Neutrophil (primary cell): ENCODE measurements around the gene HGS.

Experiments used
- H3K27ac ChIP-seq: fragments of 200-600 bp; sonication (generic); 2 replicates; pipeline ENCODE4 v1.5.1; 2016; ENCODE audit warnings: mild to moderate bottlenecking, moderate library complexity
- H3K27me3 ChIP-seq: fragments of 200-600 bp; sonication (generic); 2 replicates; pipeline ENCODE4 v1.6.0; 2016; ENCODE audit warnings: mild to moderate bottlenecking
- H3K36me3 ChIP-seq: fragments of 200-600 bp; sonication (generic); 2 replicates; pipeline ENCODE4 v1.5.1; 2017
- H3K4me1 ChIP-seq, 2 experiments: fragments of 200-600 bp in 1 of 2; sonication (generic) in 1 of 2; 1 replicate in 1 of 2; 2 replicates in 1 of 2; pipeline versions ENCODE4 v1.5.1 to v1.6.1; 2013 to 2016; ENCODE audit warnings: low read depth in 1 of 2, low read length in 1 of 2, mild to moderate bottlenecking in 1 of 2, moderate library complexity in 1 of 2; ENCODE audit not compliant: control insufficient read depth in 1 of 2, insufficient read depth in 1 of 2
- H3K4me3 ChIP-seq, 2 experiments: fragments of 200-600 bp in 1 of 2; sonication (generic) in 1 of 2; 1 replicate in 1 of 2; 2 replicates in 1 of 2; pipeline ENCODE4 v1.5.1; 2013 to 2016; ENCODE audit warnings: low read depth in 1 of 2, low read length in 1 of 2, mild to moderate bottlenecking in 1 of 2, moderate library complexity in 1 of 2
- H3K9me3 ChIP-seq: fragments of 200-600 bp; sonication (generic); 2 replicates; pipeline ENCODE4 v1.5.1; 2016
- CTCF ChIP-seq: fragments of 200-600 bp; sonication (generic); IDR thresholded peaks from 2 replicates; pipeline ENCODE4 v1.5.1; 2016; ENCODE audit warnings: antibody characterized with exemption

The HGS gene

GRCh38 chr17:81715107-81715871 lies 31.5 kb downstream of the HGS start:
- H3K27me3 ChIP-seq, result no peaks in the 10 kb centered on the region
- no peak overlapping the region for H3K4me3 ChIP-seq
- no peak overlapping the region for H3K27ac ChIP-seq
- peaks cover 8% of the 10 kb centered on the region for H3K36me3 ChIP-seq
- no peaks in the 10 kb centered on the region for H3K9me3 ChIP-seq
- no peak for TF ChIP-seq CTCF
- H3K4me1 ChIP-seq, result peaks cover 27 to 30% of the 10 kb centered on the region in 2 experiments

DNA sequence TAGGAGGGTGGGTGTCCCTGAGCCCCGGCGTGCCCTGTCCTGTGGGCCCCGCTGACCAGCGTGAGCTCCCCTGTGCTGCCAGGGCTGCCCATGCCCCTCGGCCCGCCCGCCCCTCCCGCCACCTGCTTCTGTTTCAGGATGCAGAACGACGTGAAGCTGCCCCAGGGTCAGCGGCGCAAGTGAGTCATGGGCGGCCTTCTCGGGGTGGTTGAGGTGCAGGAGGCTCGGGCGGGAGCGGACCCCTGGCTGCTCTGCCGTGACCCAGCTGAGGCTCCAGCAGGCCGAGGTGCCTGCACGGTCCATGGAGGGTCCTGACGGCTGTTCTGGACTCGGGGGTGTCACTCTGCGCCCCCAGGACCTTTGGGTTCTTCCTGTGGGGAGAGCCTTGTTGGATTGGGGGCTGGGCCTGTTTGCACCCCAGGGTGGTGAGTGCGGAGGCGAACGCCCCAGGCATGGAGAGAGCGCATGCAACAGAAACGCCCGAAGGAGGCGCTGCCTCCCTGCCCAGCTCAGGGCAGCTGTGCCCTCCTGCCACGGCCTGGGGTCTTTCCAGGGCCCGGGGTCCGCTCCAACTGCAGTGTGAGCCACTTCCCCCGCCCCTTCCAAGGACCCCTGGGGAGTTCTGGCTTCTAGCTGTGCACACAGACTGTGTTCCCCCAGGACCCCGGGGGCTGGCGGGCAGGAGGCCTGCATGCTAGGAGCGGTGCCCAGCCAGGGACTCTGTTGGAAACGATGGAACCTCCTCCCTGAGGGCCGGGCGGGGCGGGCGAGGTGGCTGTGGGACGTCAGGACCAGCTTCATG lies 32.3 kb downstream of the HGS start:
- TF ChIP-seq CTCF, result no peak
- Histone ChIP-seq H3K36me3 (peaks cover 8% of the 10 kb centered on the region), H3K27me3 (no peaks in the 10 kb centered on the region)

DNA sequence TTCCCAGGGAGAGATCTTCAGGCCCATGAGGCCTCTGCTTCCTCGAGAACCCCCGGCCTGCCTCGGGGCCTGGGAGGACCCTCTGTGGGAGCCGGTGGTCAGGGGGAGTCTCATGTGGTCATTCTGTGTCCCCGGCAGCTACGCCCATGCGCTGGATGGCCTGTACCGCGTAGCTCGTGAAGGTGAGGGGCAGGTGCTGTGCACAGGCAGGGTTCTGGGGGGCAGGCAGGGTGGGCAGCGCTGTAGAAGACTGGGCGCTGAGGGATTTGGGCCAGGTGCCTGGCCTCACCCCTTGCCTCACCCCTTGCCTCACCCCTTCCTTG lies 32.8 kb downstream of the HGS start:
- H3K9me3 ChIP-seq, result no peaks in the 10 kb centered on the region
- no peaks in the 10 kb centered on the region for H3K27me3 ChIP-seq
- H3K27ac ChIP-seq, result no peak overlapping the region
- TF ChIP-seq CTCF, result no peak
- peaks cover 13 to 17% of the 10 kb centered on the region in 2 experiments for H3K4me1 ChIP-seq
- H3K4me3 ChIP-seq, result no peak overlapping the region
- peaks cover 8% of the 10 kb centered on the region for H3K36me3 ChIP-seq

More for the DNA sequence above, 32.3 kb downstream of the HGS start:
- Histone ChIP-seq H3K4me1 (peaks cover 19 to 23% of the 10 kb centered on the region in 2 experiments), H3K4me3 (no peak overlapping the region), H3K9me3 (no peaks in the 10 kb centered on the region), H3K27ac (no peak overlapping the region)

- Histone ChIP-seq H3K9me3 (no peaks in the 10 kb centered on the region), H3K27me3 (no peaks in the 10 kb centered on the region), H3K4me3 (no peak overlapping the region), H3K4me1 (peaks cover 11 to 15% of the 10 kb centered on the region in 2 experiments), H3K36me3 (peaks cover 8% of the 10 kb centered on the region), H3K27ac (no peak overlapping the region)
- TF ChIP-seq CTCF, result no peak
Measured at GRCh38 chr17:81717049-81717765, 33.4 kb downstream of the HGS start.

DNA sequence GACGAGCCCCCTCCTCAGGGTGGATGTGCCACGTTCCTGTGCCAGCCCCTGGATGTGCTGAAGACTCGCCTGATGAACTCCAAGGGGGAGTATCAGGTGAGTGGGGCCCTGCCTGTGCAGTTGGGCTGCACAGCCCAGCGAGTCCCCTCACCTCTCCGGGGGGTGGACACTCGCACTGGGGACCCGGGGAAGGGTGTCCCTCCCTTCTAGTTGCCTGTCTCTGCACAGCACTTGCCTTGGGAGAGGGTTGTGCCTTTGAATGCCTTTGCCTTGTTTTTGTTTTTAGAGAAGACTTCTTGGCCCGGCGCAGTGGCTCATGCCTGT lies 33.9 kb downstream of the HGS start:
- Histone ChIP-seq H3K27me3 (peaks cover 2% of the 10 kb centered on the region), H3K9me3 (no peaks in the 10 kb centered on the region), H3K4me1 (peaks cover 7 to 9% of the 10 kb centered on the region in 2 experiments), H3K27ac (no peak overlapping the region), H3K36me3 (peaks cover 8% of the 10 kb centered on the region), H3K4me3 (no peak overlapping the region)
- no peak for TF ChIP-seq CTCF
